Heart left ventricle (tissue), 16 donors: Measurements from ENCODE around the gene INSRR. TPM values are rescaled to one million over a fixed set of nuclear protein-coding genes. Genes with fewer than 3 reads are reported as not detected.

Experiments used
- ATAC-seq, 4 donors: fragments of 200-7000 bp; cut with Tn5 transposase; one replicate each; pipeline ENCODE4 v1.9.1; 2020 to 2022; ENCODE audit warnings: moderate library complexity in 4 of 4, mild to moderate bottlenecking in 3 of 4, moderate number of reproducible peaks in 1 of 4
- DNase-seq, 5 donors: peaks; one replicate each; pipeline ENCODE4 v3.0.0-alpha.2; 2020
- H3K27ac ChIP-seq, 12 donors: fragments of 200-600 bp; sonication (generic) in 4 of 12; one replicate each; pipeline versions ENCODE4 v1.5.0 to v1.8.0; 2016 to 2022; ENCODE audit warnings: mild to moderate bottlenecking in 2 of 12
- H3K27me3 ChIP-seq, 9 donors: fragments of 200-600 bp; sonication (generic) in 2 of 9; one replicate each; pipeline versions ENCODE4 v1.5.1 to v1.8.0; 2016 to 2022; ENCODE audit warnings: mild to moderate bottlenecking in 3 of 9
- H3K36me3 ChIP-seq, 9 donors: fragments of 200-600 bp; sonication (generic) in 2 of 9; one replicate each; pipeline versions ENCODE4 v1.5.0 to v1.8.0; 2018 to 2022; ENCODE audit warnings: mild to moderate bottlenecking in 2 of 9
- H3K4me1 ChIP-seq, 12 donors: fragments of 200-600 bp; sonication (generic) in 4 of 12; one replicate each; pipeline versions ENCODE4 v1.5.0 to v1.8.0; 2016 to 2022; ENCODE audit warnings: mild to moderate bottlenecking in 3 of 12
- H3K4me3 ChIP-seq, 12 donors: fragments of 200-600 bp; sonication (generic) in 4 of 12; one replicate each; pipeline versions ENCODE4 v1.5.0 to v1.8.0; 2017 to 2022; ENCODE audit warnings: mild to moderate bottlenecking in 9 of 12, moderate library complexity in 4 of 12
- H3K9me3 ChIP-seq, 12 donors: fragments of 200-600 bp; sonication (generic) in 4 of 12; one replicate each; pipeline versions ENCODE4 v1.5.0 to v1.8.0; 2016 to 2022; ENCODE audit warnings: mild to moderate bottlenecking in 1 of 12
- CTCF ChIP-seq, 12 donors: fragments of 200-600 bp; sonication (generic) in 4 of 12; IDR thresholded peaks; one replicate each; pipeline versions ENCODE4 v1.5.0 to v1.8.0; 2018 to 2022; ENCODE audit warnings: antibody characterized with exemption in 12 of 12, mild to moderate bottlenecking in 5 of 12
- POLR2A ChIP-seq, 2 donors: fragments of 450-650 bp; IDR thresholded peaks; one replicate each; pipeline ENCODE4 v1.6.1; 2017; ENCODE audit warnings: antibody characterized with exemption in 2 of 2, mild to moderate bottlenecking in 2 of 2, moderate library complexity in 2 of 2
- WGBS, 4 donors: extraction: QIAGEN DNeasy Blood & Tissue Kit in 2 of 4; methylation state at CpG; one replicate each; pipeline versions ENCODE4 v1.1.5 to v1.1.7; 2013 to 2018; 5-methylcytosine and 5-hydroxymethylcytosine counted together
- intact Hi-C, 10 donors: fragments of 100-400 bp; cut with DNase I; formaldehyde crosslinking; loops; one replicate each; pipeline versions ENCODE4 v1.11.1 to v1.14.2; 2022
- long read RNA-seq, 3 donors: library from polyadenylated mRNA; unstranded; transcript quantifications; one replicate each; pipeline ENCODE4 v2.0.0, GENCODE V29; 2020 to 2021
- polyA plus RNA-seq, 2 donors: library from polyadenylated mRNA; stranded (reverse); fragments of 200-250 nt; gene quantifications; one replicate each; pipeline ENCODE4 v1.2.3, GENCODE V29; 2013
- total RNA-seq, 9 donors: library from RNA; depleted of rRNA in 2 of 9; stranded (reverse); fragments of >200 nt in 2 of 9; fragmentation: NEBNext Ultra II Directional in 3 of 9; extraction: Animal tissue kit (Norgen Biotek cat#: 25700) in 3 of 9; gene quantifications; one replicate each; pipeline versions ENCODE4 v1.1.0 to v1.2.4, GENCODE V29; 2016 to 2023
- donor health status: ischemic (EF 13 %, LVEDD 7.1; RV severe dilation, severe dysfunction).
- donor health status: healthy with polysubstance abuse.
- donor health status: DM: no; HTN: yes; CAD: no.
- donor health status: DM: no; HTN: no; CAD: no.
- donor health status: ischemic (EF 25% LVEDD 6.9; RV normal size, moderate dysfunction).
- donor health status: ischemic (EF 25% LVEDD 5.7; RV mildly dilated, moderate dysfunction).
- donor health status: healthy.
- donor health status: DM: yes; HTN: yes; CAD: no.
- donor health status: ischemic (EF 35%, LVEDD 5.7; RV mildly dilated, moderate dysfunction).
- donor health status: nonischemic (EF 11% LVEDD 7.7; RV severe dilation, severe dysfunction).
- donor health status: DM: yes; HTN: yes; CAD: no.
- donor health status: PGD.
- donor health status: ischemic (EF 29% LVEDD 5.4; RV normal size, mild dysfunction).
- donor health status: nonischemic (EF 23%, LVEDD 6.1; RV moderate dilation, normal function).

INSRR gene
- total RNA-seq (under 1 TPM in 7 of 9 donors, not detected in 2; 0.07 to 0.35 (median 0.11) TPM), polyA plus RNA-seq (under 1 TPM in 1 of 2 donors, not detected in 1; 0.42 TPM)
- long read RNA-seq, donor 1, partial matches to known transcripts: 2 of 2 reads
- long read RNA-seq, donor 1, other reads (novel, unspliced or antisense): 0 of 2 reads
- long read RNA-seq, donor 2, partial matches to known transcripts: 0 of 4 reads
- long read RNA-seq, donor 2, other reads (novel, unspliced or antisense): 4 of 4 reads
- long read RNA-seq, donor 3, partial matches to known transcripts: 0 of 2 reads
- long read RNA-seq, donor 3, other reads (novel, unspliced or antisense): 2 of 2 reads

GRCh38 chr1:156858959-156859522, at the start of gene INSRR:
Gene INSRR, minus strand, starts transcription at chr1:156859117. Its CDS starts 496 bp downstream, at chr1:156858621.
- ATAC-seq: peak in 2 of 4 donors; percentile 7 to 44
- Histone ChIP-seq H3K4me3 (peak within 1 kb of the TSS; percentile 23 to 56 (median 40)), H3K36me3 (no peaks in the 10 kb centered on the region), H3K27ac (peak within 1 kb of the TSS in 4 of 12 donors; percentile 39 to 58 (median 42)), H3K4me1 (peaks cover 12 to 37% (median 29%) of the 10 kb centered on the region in 12 donors), H3K27me3 (peaks cover 6 to 56% (median 33%) of the 10 kb centered on the region in 9 donors), H3K9me3 (no peaks in the 10 kb centered on the region)
- intact Hi-C loops: loop anchor here in 7 of 10 donors (2.0 to 10.0 kb wide), 4 partner anchors 20 to 134 kb away; partner anchors contain the start of genes ISG20L2 (in 2 of the 7) and METTL25B (in 2 of the 7)
- TF ChIP-seq CTCF (IDR thresholded peaks at IDR 0.05) (no peak), POLR2A (IDR thresholded peaks at IDR 0.05) (no peak)
- WGBS, 4 donors: 1 to 3% (median 2%) methylated on average over 16 to 39 of the region's 39 CpGs
- peak in 1 of 5 donors; percentile 37 for DNase-seq

GRCh38 chr1:156908541-156908940, 49.6 kb upstream of the INSRR start:
- TF ChIP-seq CTCF (IDR thresholded peaks at IDR 0.05): no peak
- TF ChIP-seq POLR2A (IDR thresholded peaks at IDR 0.05): no peak
- peak in 1 of 5 donors; percentile 47 for DNase-seq
- no peak for ATAC-seq
- 62 to 71% (median 68%) methylated on average over 11 to 29 of the region's 29 CpGs for WGBS, 4 donors
- no peak overlapping the region for H3K27ac ChIP-seq
- H3K4me3 ChIP-seq: no peak overlapping the region
- intact Hi-C loops: no loop called here
- H3K36me3 ChIP-seq: peaks cover 0 to 86% (median 49%) of the 10 kb centered on the region in 9 donors
- peaks cover 0 to 61% (median 24%) of the 10 kb centered on the region in 12 donors for H3K4me1 ChIP-seq
- peaks cover 0 to 27% (median 0%) of the 10 kb centered on the region in 9 donors for H3K27me3 ChIP-seq
- no peaks in the 10 kb centered on the region for H3K9me3 ChIP-seq

GRCh38 chr1:156906206-156906906, 47.4 kb upstream of the INSRR start:
- ATAC-seq (no peak), DNase-seq (peak in 1 of 5 donors; percentile 44)
- Histone ChIP-seq H3K4me1 (peaks cover 0 to 75% (median 31%) of the 10 kb centered on the region in 12 donors), H3K27ac (no peak overlapping the region), H3K36me3 (peaks cover 0 to 64% (median 27%) of the 10 kb centered on the region in 9 donors), H3K27me3 (peaks cover 0 to 27% (median 0%) of the 10 kb centered on the region in 9 donors), H3K4me3 (no peak overlapping the region), H3K9me3 (no peaks in the 10 kb centered on the region)
- 95 to 97% (median 95%) methylated on average over 13 to 16 of the region's 16 CpGs for WGBS, 4 donors
- intact Hi-C loops: no loop called here
- TF ChIP-seq POLR2A (IDR thresholded peaks at IDR 0.05): no peak
- no peak for TF ChIP-seq CTCF (IDR thresholded peaks at IDR 0.05)
